SK-N-SH (cell line): ENCODE data around the gene ATG2A. TPM values are rescaled to one million over a fixed set of nuclear protein-coding genes. Genes with fewer than 3 reads are reported as not detected.
"Not testable (repeated sequence)": the region's sequence is repeated elsewhere in the genome, so short reads cannot be mapped to it uniquely, and the experiment has no call there.

Source experiments
- CTCF ChIA-PET: fragments of 300-600, 350-600 bp; formaldehyde crosslinking; extraction: SDS; loops from one replicate; lab custom pipeline; 2021; lab: Yijun Ruan, JAX
- POLR2A ChIA-PET: fragments of 350-600 bp; sonication (Branson Sonifier 250); formaldehyde crosslinking; extraction: SDS; loops from one replicate; lab custom pipeline; 2020; ENCODE audit warnings: antibody characterized with exemption, inconsistent platforms; lab: Yijun Ruan, JAX
- DNase-seq: peaks from one replicate; pipeline ENCODE4 v3.0.0; 2012
- H2AFZ ChIP-seq: fragments of 200-600 bp; sonication (generic); 2 replicates; pipeline ENCODE4 v1.8.1; 2016; ENCODE audit warnings: antibody characterized with exemption, mild to moderate bottlenecking, low read depth
- H3F3A ChIP-seq: fragments of 200-600 bp; sonication (generic); replicated peaks from 2 replicates; pipeline ENCODE3; 2016; ENCODE audit warnings: antibody characterized with exemption, mild to moderate bottlenecking; ENCODE audit not compliant: insufficient read depth
- H3K27ac ChIP-seq, 2 experiments: fragments of 200-500 bp in 1 of 2; fragments of 200-600 bp in 1 of 2; sonication (Bioruptor generic) in 1 of 2; sonication (generic), shearing (Covaris generic) in 1 of 2; 2 replicates each; pipeline versions ENCODE4 v1.5.1 to v1.6.1; 2014 to 2016; ENCODE audit warnings: low read depth in 2 of 2, inconsistent platforms in 1 of 2, low read length in 1 of 2, mild to moderate bottlenecking in 1 of 2, mixed read lengths in 1 of 2
- H3K27me3 ChIP-seq: fragments of 200-600 bp; sonication (generic), shearing (Covaris generic); 2 replicates; pipeline ENCODE4 v1.6.1; 2016; ENCODE audit warnings: mixed run types; ENCODE audit not compliant: insufficient read depth
- H3K36me3 ChIP-seq, 2 experiments: fragments of 200-500 bp in 1 of 2; fragments of 200-600 bp in 1 of 2; sonication (Bioruptor generic) in 1 of 2; sonication (generic) in 1 of 2; replicated peaks in 1 of 2; 2 replicates each; pipeline versions ENCODE3 to v1.5.1; 2014 to 2016; ENCODE audit warnings: low read length in 1 of 2, mild to moderate bottlenecking in 1 of 2; ENCODE audit not compliant: insufficient read depth in 2 of 2, control insufficient read depth in 1 of 2
- H3K4me1 ChIP-seq, 2 experiments: fragments of 200-500 bp in 1 of 2; fragments of 200-600 bp in 1 of 2; sonication (Bioruptor generic) in 1 of 2; sonication (generic), shearing (Covaris generic) in 1 of 2; 2 replicates each; pipeline versions ENCODE4 v1.5.1 to v1.6.1; 2014 to 2016; ENCODE audit warnings: low read depth in 1 of 2, low read length in 1 of 2, mixed run types in 1 of 2; ENCODE audit not compliant: insufficient read depth in 2 of 2, control insufficient read depth in 1 of 2
- H3K4me2 ChIP-seq: fragments of 200-600 bp; sonication (generic), shearing (Covaris generic); 2 replicates; pipeline ENCODE4 v1.6.1; 2017; ENCODE audit warnings: mixed run types
- H3K4me3 ChIP-seq, 2 experiments: fragments of 200-500 bp in 1 of 2; fragments of 200-600 bp in 1 of 2; sonication (Bioruptor generic) in 1 of 2; sonication (generic), shearing (Covaris generic) in 1 of 2; 2 replicates each; pipeline versions ENCODE4 v1.5.1 to v1.8.1; 2014 to 2016; ENCODE audit warnings: low read depth in 2 of 2, inconsistent platforms in 1 of 2, low read length in 1 of 2, mild to moderate bottlenecking in 1 of 2, mixed read lengths in 1 of 2, moderate library complexity in 1 of 2
- H3K79me2 ChIP-seq: fragments of 200-600 bp; sonication (generic); 2 replicates; pipeline ENCODE4 v1.8.1; 2017; ENCODE audit warnings: mild to moderate bottlenecking; ENCODE audit not compliant: insufficient read depth
- H3K9ac ChIP-seq: fragments of 200-600 bp; sonication (generic); 2 replicates; pipeline ENCODE4 v1.6.1; 2017; ENCODE audit warnings: mixed run types
- H3K9me2 ChIP-seq: fragments of 200-600 bp; sonication (generic); 2 replicates; pipeline ENCODE4 v1.6.1; 2017; ENCODE audit warnings: mixed run types
- H3K9me3 ChIP-seq: fragments of 200-600 bp; sonication (generic); 2 replicates; pipeline ENCODE4 v1.6.1; 2017; ENCODE audit warnings: mixed run types, mild to moderate bottlenecking, moderate library complexity
- H4K20me1 ChIP-seq: fragments of 200-600 bp; sonication (generic); 2 replicates; pipeline ENCODE4 v1.6.1; 2017; ENCODE audit warnings: mild to moderate bottlenecking, mixed run types; ENCODE audit not compliant: insufficient read depth
- CHD2 ChIP-seq: fragments of 150-350 bp; IDR thresholded peaks from 2 replicates; pipeline ENCODE4 v1.6.1; 2018; ENCODE audit warnings: low read length; ENCODE audit not compliant: partially characterized antibody
- CTCF ChIP-seq: fragments of 200-600 bp; sonication (generic); IDR thresholded peaks from 2 replicates; pipeline ENCODE4 v1.6.1; 2017; ENCODE audit warnings: antibody characterized with exemption, mild to moderate bottlenecking, moderate library complexity
- FOXM1 ChIP-seq: IDR thresholded peaks from 2 replicates; pipeline ENCODE4 v1.4.0; 2012; ENCODE audit warnings: low read depth, mild to moderate bottlenecking
- GATA2 ChIP-seq: sonication (generic); formaldehyde crosslinking; IDR thresholded peaks from 2 replicates; pipeline ENCODE4 v1.5.0; 2020; ENCODE audit warnings: mild to moderate bottlenecking, missing genetic modification reagents
- MAX ChIP-seq: IDR thresholded peaks from 2 replicates; pipeline ENCODE4 v1.4.0; 2012; ENCODE audit warnings: low read depth
- NFIC ChIP-seq: IDR thresholded peaks from 2 replicates; pipeline ENCODE4 v1.4.0; 2012; ENCODE audit warnings: borderline replicate concordance
- RAD21 ChIP-seq: IDR thresholded peaks from 2 replicates; pipeline ENCODE4 v1.6.1; 2012; ENCODE audit warnings: mild to moderate bottlenecking, low read length
- RCOR1 ChIP-seq: fragments of 150-350 bp; IDR thresholded peaks from 2 replicates; pipeline ENCODE4 v1.6.1; 2017; ENCODE audit warnings: antibody characterized with exemption, low read length
- REST ChIP-seq: IDR thresholded peaks from 2 replicates; pipeline ENCODE4 v1.6.1; 2012; ENCODE audit warnings: mild to moderate bottlenecking, low read depth, low read length, moderate library complexity
- RFX5 ChIP-seq: IDR thresholded peaks from 2 replicates; pipeline ENCODE4 v1.6.1; 2012; ENCODE audit warnings: mild to moderate bottlenecking, improper control_type of control experiment, low read length
- RXRA ChIP-seq: IDR thresholded peaks from 2 replicates; pipeline ENCODE4 v1.4.0; 2012; ENCODE audit warnings: low read depth, mild to moderate bottlenecking, borderline replicate concordance
- SIN3A ChIP-seq: IDR thresholded peaks from 2 replicates; pipeline ENCODE4 v1.6.1; 2012; ENCODE audit warnings: low read depth, mild to moderate bottlenecking, low read length, moderate library complexity, borderline replicate concordance
- SMC3 ChIP-seq: IDR thresholded peaks from 2 replicates; pipeline ENCODE4 v1.6.1; 2012; ENCODE audit warnings: low read depth, low read length, improper control_type of control experiment
- ZBTB33 ChIP-seq: IDR thresholded peaks from 2 replicates; pipeline ENCODE4 v1.4.0; 2012; ENCODE audit warnings: low read depth, borderline replicate concordance
- WGBS: methylation state at CpG from one replicate; pipeline ENCODE4 v1.1.6; 2017; ENCODE audit warnings: low lambda C conversion rate; 5-methylcytosine and 5-hydroxymethylcytosine counted together
- polyA plus RNA-seq, 3 experiments: library from polyadenylated mRNA; depleted of rRNA; stranded (reverse); fragments of >200 nt; gene quantifications; 2 replicates each; pipeline ENCODE4 v1.2.3, GENCODE V29; 2012

ATG2A gene
- polyA plus RNA-seq, 1 of the 3 experiments (the other 2 are of a cell fraction), result 7.1 TPM

- no peak for TF ChIP-seq REST
- no peak for TF ChIP-seq SMC3
Measured at GRCh38 chr11:64848214-64848825, 68.7 kb downstream of the ATG2A start (continued).

- no peak overlapping the region for H3K4me2 ChIP-seq
- CTCF ChIA-PET, result interaction anchor here (0.6 to 12.8 kb wide), 27 partner anchors 9 to 271 kb away, joined by 3 to 530 read pairs (median 4); partner anchors contain the start of genes BATF2, EHD1, PPP2R5B and ZNHIT2
- WGBS, result 42% methylated on average over 6 of the region's 13 CpGs
- TF ChIP-seq NFIC (no peak), MAX (0 out of 2 replicates have a peak, but pooled peaks have one; percentile 32), SMC3 (peak; percentile 88), RCOR1 (no peak), FOXM1 (no peak), GATA2 (CRISPR knock-in tag) (no peak), CTCF (peak; percentile 96), RAD21 (peak; percentile 95), RXRA (no peak), CHD2 (peak; percentile 60), SIN3A (no peak), RFX5 (no peak), ZBTB33 (no peak)
- peaks cover 15% of the 10 kb centered on the region for H3F3A ChIP-seq
- H4K20me1 ChIP-seq, result no peaks in the 10 kb centered on the region
- H3K27ac ChIP-seq, result no peak overlapping the region
- no peaks in the 10 kb centered on the region for H3K27me3 ChIP-seq
- no peaks in the 10 kb centered on the region for H3K79me2 ChIP-seq
- no peaks in the 10 kb centered on the region for H3K9me3 ChIP-seq
- POLR2A ChIA-PET, result no interaction called here
- H2AFZ ChIP-seq, result no peak overlapping the region
- H3K36me3 ChIP-seq, result no peaks in the 10 kb centered on the region
- DNase-seq, result peak; percentile 97
- peak overlapping the region in 1 of 2 experiments; percentile 39; a peak in 1 of 4 replicates for H3K4me3 ChIP-seq
- H3K4me1 ChIP-seq, result peaks cover 5 to 7% of the 10 kb centered on the region in 2 experiments; a peak in 2 of 4 replicates
- no peak overlapping the region for H3K9ac ChIP-seq
- H3K9me2 ChIP-seq, result no peaks in the 10 kb centered on the region
Measured at GRCh38 chr11:64846998-64847666, 69.9 kb downstream of the ATG2A start.

GRCh38 chr11:64845776-64846129 is 71.3 kb downstream of the ATG2A start:
- H3K79me2 ChIP-seq, H3K27me3 ChIP-seq, H3K4me3 ChIP-seq, POLR2A ChIA-PET, H3K9me3 ChIP-seq, H3K4me1 ChIP-seq, H4K20me1 ChIP-seq, DNase-seq, H3K36me3 ChIP-seq, H2AFZ ChIP-seq, H3K9ac ChIP-seq, H3K4me2 ChIP-seq, H3K27ac ChIP-seq, H3K9me2 ChIP-seq: not testable (repeated sequence)
- WGBS, result 95% methylated on average over 8 of the region's 8 CpGs
- CTCF ChIA-PET, result interaction anchor here (1.0 to 12.8 kb wide), 6 partner anchors 10 to 266 kb away, joined by 3 to 530 read pairs (median 12); partner anchors contain the start of genes EHD1 and TM7SF2
- peaks cover 15% of the 10 kb centered on the region for H3F3A ChIP-seq
